Measurements from ENCODE around the gene ZNF319. TPM values are rescaled to one million over a fixed set of nuclear protein-coding genes. Genes with fewer than 3 reads are reported as not detected.

Gene ZNF319
- total and polyA plus RNA-seq, 2 of the 13 experiments (the other 11 are each of a cell fraction or from before 2014, with no cell fraction given): 2.4 to 3.6 TPM

- Histone ChIP-seq H3K36me3 (replicated peaks in 1 of 2; ENCODE audit: control insufficient read depth in 1 of 2, insufficient read depth in 2 of 2, low read length in 2 of 2) (no peaks in the 10 kb centered on the region), H3K9me3 (ENCODE audit: low read length) (no peaks in the 10 kb centered on the region), H3K4me2 (ENCODE audit: low read depth, low read length) (no peak overlapping the region), H4K20me1 (ENCODE audit: insufficient read depth, low read length) (no peaks in the 10 kb centered on the region), H3K27me3 (ENCODE audit: control insufficient read depth in 1 of 2, insufficient read depth in 2 of 2, low read length in 2 of 2) (peaks cover 10 to 30% of the 10 kb centered on the region in 2 experiments; a peak in 4 of 5 replicates), H2AFZ (ENCODE audit: low read length) (no peak overlapping the region), H3K9ac (ENCODE audit: insufficient read depth, low read depth, low read length) (no peak overlapping the region), H3K79me2 (ENCODE audit: insufficient read depth, low read length) (no peaks in the 10 kb centered on the region), H3K4me1 (ENCODE audit: insufficient read depth, low read length) (no peaks in the 10 kb centered on the region), H3K27ac (ENCODE audit: extremely low read length, insufficient read depth, low read length) (no peak overlapping the region), H3K4me3 (replicated peaks in 1 of 3; ENCODE audit: insufficient read depth in 1 of 3, low read depth in 2 of 3, low read length in 3 of 3) (no peak overlapping the region)
- CTCF ChIA-PET (ENCODE audit: low intra/inter-chr PET ratio, low total read pairs): no interaction called here
- no peak for ATAC-seq
- no peak for FAIRE-seq
- BruUV-seq (replicated peaks): no TSS peak
- DNase-seq (ENCODE audit: low spot score): no peak
- TF ChIP-seq NBN (conservative IDR thresholded peaks at IDR 0.05) (no peak), MED8 (CRISPR knock-in tag; IDR thresholded peaks at IDR 0.05; ENCODE audit: insufficient replicate concordance) (no peak), ZNF746 (CRISPR knock-in tag; IDR thresholded peaks at IDR 0.05) (no peak), ZNF513 (CRISPR knock-in tag; conservative IDR thresholded peaks at IDR 0.05) (no peak), PAXIP1 (CRISPR knock-in tag; conservative IDR thresholded peaks at IDR 0.05) (no peak), TFE3 (CRISPR knock-in tag; IDR thresholded peaks at IDR 0.05) (no peak), RNF219 (CRISPR knock-in tag; IDR thresholded peaks at IDR 0.05) (no peak), IRF2 (CRISPR knock-in tag; IDR thresholded peaks at IDR 0.05) (no peak)
- intact Hi-C loops (cut with micrococcal nuclease; ENCODE audit: unreplicated experiment) (no loop called here), in situ Hi-C loops (cut with HindIII; ENCODE audit: extremely low pct_ligation_motif_present, low pct_unique_long_range_greater_than_20kb) (no loop called here)
- WGBS (ENCODE audit: low lambda C conversion rate): 10% methylated on average over 4 of the region's 4 CpGs
- POLR2A ChIA-PET: no interaction called here
These were observed 28.2 kb downstream of the ZNF319 start for GRCh38 chr16:57972306-57972705.
